ENCODE results near the gene CCP110. TPM values are rescaled to one million over a fixed set of nuclear protein-coding genes. Genes with fewer than 3 reads are reported as not detected.
A peak's percentile ranks its signal among the peaks of the same experiment; 100 is the strongest.

CCP110 gene
- total and polyA plus RNA-seq, 2 experiments from 2014 or later = 10.7 to 20.9 TPM

GRCh38 chr16:19484096-19484495 is 39.6 kb upstream of the CCP110 start:
- Histone ChIP-seq H3K27me3 (ENCODE audit: insufficient read depth) (no peaks in the 10 kb centered on the region), H3K36me3 (ENCODE audit: insufficient read depth) (no peaks in the 10 kb centered on the region), H3K27ac (ENCODE audit: low read depth) (no peak overlapping the region), H3K4me1 (ENCODE audit: insufficient read depth) (peaks cover 17% of the 10 kb centered on the region), H2AFZ (no peak overlapping the region), H3K79me2 (replicated peaks; ENCODE audit: insufficient read depth) (no peaks in the 10 kb centered on the region), H3K4me3 (no peak overlapping the region), H3K9me2 (ENCODE audit: insufficient read depth) (0 out of 2 replicates have a peak, but pooled peaks cover 3% of the 10 kb centered on the region), H3K4me2 (no peak overlapping the region), H4K20me1 (replicated peaks; ENCODE audit: insufficient read depth) (no peaks in the 10 kb centered on the region), H3F3A (replicated peaks; ENCODE audit: low read depth) (peaks cover 7% of the 10 kb centered on the region; the same call in 1 of the 2 replicates)
- ATAC-seq (no peak), DNase-seq (ENCODE audit: low spot score) (no peak)
- peaks cover 20% of the 10 kb centered on the region for H3K4me1 Mint-ChIP-seq
- no peak overlapping the region for H3K27ac Mint-ChIP-seq
- no peaks in the 10 kb centered on the region for H3K9me3 Mint-ChIP-seq
- H3K36me3 Mint-ChIP-seq (ENCODE audit: low read depth) = peaks cover 7% of the 10 kb centered on the region; the same call in 1 of the 3 replicates
- TF ChIP-seq EZH2 (IDR thresholded peaks at IDR 0.05; ENCODE audit: low read depth, unreplicated experiment) (no peak), ZNF331 (CRISPR knock-in tag; IDR thresholded peaks at IDR 0.05; ENCODE audit: low read depth) (no peak)
- no peak overlapping the region for H3K4me3 Mint-ChIP-seq
- H3K27me3 Mint-ChIP-seq (ENCODE audit: insufficient read depth, low read depth, poor library complexity) = peaks cover 4% of the 10 kb centered on the region

GRCh38 chr16:19485611-19486010 is 38.1 kb upstream of the CCP110 start:
- H3K27ac ChIP-seq (ENCODE audit: low read depth) = no peak overlapping the region
- DNase-seq (ENCODE audit: low spot score) = peak; percentile 52
- 0 out of 2 replicates have a peak, but pooled peaks cover 3% of the 10 kb centered on the region for H3K9me2 ChIP-seq (ENCODE audit: insufficient read depth)
- Mint-ChIP-seq H3K27me3 (ENCODE audit: insufficient read depth, low read depth, poor library complexity) (peaks cover 6% of the 10 kb centered on the region), H3K36me3 (ENCODE audit: low read depth) (peaks cover 7% of the 10 kb centered on the region; the same call in 1 of the 3 replicates), H3K4me1 (peaks cover 20% of the 10 kb centered on the region), H3K27ac (no peak overlapping the region), H3K9me3 (no peaks in the 10 kb centered on the region), H3K4me3 (no peak overlapping the region)
- H3K36me3 ChIP-seq (ENCODE audit: insufficient read depth) = no peaks in the 10 kb centered on the region
- H3K4me1 ChIP-seq (ENCODE audit: insufficient read depth) = peaks cover 14% of the 10 kb centered on the region
- no peak overlapping the region for H3K4me2 ChIP-seq
- ATAC-seq = peak; percentile 23
- no peak overlapping the region for H3K4me3 ChIP-seq
- no peak for TF ChIP-seq REST (IDR thresholded peaks at IDR 0.05; ENCODE audit: unreplicated experiment)
- TF ChIP-seq ZNF114 (CRISPR knock-in tag; IDR thresholded peaks at IDR 0.05) = no peak
- TF ChIP-seq JUNB (IDR thresholded peaks at IDR 0.05; ENCODE audit: unreplicated experiment) = no peak
- no peak for TF ChIP-seq NANOG (IDR thresholded peaks at IDR 0.05; ENCODE audit: borderline replicate concordance)
- no peaks in the 10 kb centered on the region for H3K79me2 ChIP-seq (replicated peaks; ENCODE audit: insufficient read depth)
- peaks cover 7% of the 10 kb centered on the region; the same call in 1 of the 2 replicates for H3F3A ChIP-seq (replicated peaks; ENCODE audit: low read depth)
- no peak overlapping the region for H2AFZ ChIP-seq
- no peaks in the 10 kb centered on the region for H4K20me1 ChIP-seq (replicated peaks; ENCODE audit: insufficient read depth)
- H3K27me3 ChIP-seq (ENCODE audit: insufficient read depth) = no peaks in the 10 kb centered on the region

DNA sequence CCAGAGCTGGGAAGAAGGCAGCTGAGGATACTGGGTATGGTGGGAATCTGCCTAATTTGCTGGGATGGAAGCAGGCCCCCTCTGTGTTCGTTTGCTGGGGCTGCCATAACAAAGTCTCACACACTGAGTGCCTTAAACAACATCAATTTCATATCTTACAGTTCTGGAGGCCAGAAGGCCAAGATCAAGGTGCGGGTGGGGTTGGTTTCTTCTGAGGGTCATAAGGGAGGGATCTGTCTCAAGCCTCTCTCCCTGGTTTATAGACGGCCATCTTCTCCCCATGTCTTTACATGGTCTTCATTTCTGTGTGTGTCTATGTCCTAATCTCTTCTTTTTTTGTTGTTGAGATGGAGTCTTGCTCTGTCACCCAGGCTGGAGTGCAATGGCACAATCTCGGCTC is 37.7 kb upstream of the CCP110 start:
- Histone ChIP-seq H3K4me1 (ENCODE audit: insufficient read depth) (peaks cover 14% of the 10 kb centered on the region), H3K4me2 (no peak overlapping the region), H3F3A (replicated peaks; ENCODE audit: low read depth) (peaks cover 7% of the 10 kb centered on the region; the same call in 1 of the 2 replicates), H3K27me3 (ENCODE audit: insufficient read depth) (no peaks in the 10 kb centered on the region), H4K20me1 (replicated peaks; ENCODE audit: insufficient read depth) (no peaks in the 10 kb centered on the region), H3K9me2 (ENCODE audit: insufficient read depth) (0 out of 2 replicates have a peak, but pooled peaks cover 3% of the 10 kb centered on the region), H3K79me2 (replicated peaks; ENCODE audit: insufficient read depth) (no peaks in the 10 kb centered on the region), H3K27ac (ENCODE audit: low read depth) (no peak overlapping the region), H2AFZ (no peak overlapping the region), H3K36me3 (ENCODE audit: insufficient read depth) (no peaks in the 10 kb centered on the region), H3K4me3 (no peak overlapping the region)
- ATAC-seq (no peak), DNase-seq (ENCODE audit: low spot score) (no peak)
- Mint-ChIP-seq H3K4me3 (no peak overlapping the region), H3K27me3 (ENCODE audit: insufficient read depth, low read depth, poor library complexity) (peaks cover 6% of the 10 kb centered on the region), H3K4me1 (peaks cover 20% of the 10 kb centered on the region), H3K27ac (no peak overlapping the region), H3K36me3 (ENCODE audit: low read depth) (peaks cover 7% of the 10 kb centered on the region; the same call in 1 of the 3 replicates), H3K9me3 (no peaks in the 10 kb centered on the region)
- no peak for TF ChIP-seq EZH2 (IDR thresholded peaks at IDR 0.05; ENCODE audit: low read depth, unreplicated experiment)
- TF ChIP-seq JUNB (IDR thresholded peaks at IDR 0.05; ENCODE audit: unreplicated experiment) = no peak
- TF ChIP-seq ZNF114 (CRISPR knock-in tag; IDR thresholded peaks at IDR 0.05) = no peak
- TF ChIP-seq ZNF462 (CRISPR knock-in tag; IDR thresholded peaks at IDR 0.05) = no peak

Measured in GM23338 (cell line).